HG03558 (cell line): ENCODE data around the gene ARCN1.

Source experiments
- ATAC-seq: cut with Tn5 transposase; IDR thresholded peaks from one replicate; pipeline ENCODE4 v1.9.1; 2021; ENCODE audit warnings: moderate number of reproducible peaks; ENCODE audit not compliant: unreplicated experiment; ENCODE audit errors: extremely low read depth

The ARCN1 gene

GRCh38 chr11:118634431-118635236 lies 62.4 kb downstream of the ARCN1 start:
- ATAC-seq: no peak

GRCh38 chr11:118635237-118635591 lies 63.0 kb downstream of the ARCN1 start:
- no peak for ATAC-seq

DNA sequence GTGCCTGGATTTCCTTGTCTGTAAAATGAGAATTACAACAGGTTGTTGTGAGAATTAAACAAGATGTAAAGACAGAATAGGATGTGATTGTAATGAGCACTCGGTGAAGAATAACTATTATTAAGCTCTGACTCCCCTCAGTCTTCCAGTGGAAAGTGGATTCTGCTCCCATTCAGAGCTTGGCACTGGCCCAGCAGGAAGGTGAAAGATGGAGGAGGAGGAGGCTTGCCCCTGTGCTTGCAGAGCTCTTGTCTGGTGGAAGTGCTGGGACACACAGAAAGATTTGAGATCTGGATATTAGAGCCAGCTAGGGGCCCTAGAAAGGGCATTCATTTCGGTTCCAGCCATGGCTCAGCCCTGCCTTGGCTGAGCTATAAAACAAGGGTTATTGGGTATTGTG lies 63.4 kb downstream of the ARCN1 start:
- ATAC-seq: no peak

- no peak for ATAC-seq
Observed at GRCh38 chr11:118636569-118637290, 64.5 kb downstream of the ARCN1 start.

DNA sequence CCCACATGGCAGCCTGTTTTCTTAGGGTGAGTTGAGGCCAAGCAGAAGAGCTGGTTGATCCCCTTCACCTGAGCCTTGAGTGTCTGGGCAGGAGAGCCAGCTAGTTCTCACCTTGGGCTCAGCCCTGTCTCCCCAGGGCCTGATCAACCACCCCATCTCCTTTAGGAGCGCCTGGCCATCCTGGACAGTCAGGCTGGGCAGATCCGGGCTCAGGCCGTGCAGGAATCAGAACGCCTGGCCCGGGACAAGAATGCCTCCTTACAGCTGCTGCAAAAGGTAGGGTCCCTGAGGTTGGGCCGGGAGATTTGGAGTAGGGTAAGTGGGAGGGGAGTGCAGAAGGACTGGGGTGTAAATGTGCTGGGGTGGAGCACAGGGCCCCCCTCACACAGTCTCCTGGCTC lies 66.5 kb downstream of the ARCN1 start:
- no peak for ATAC-seq

DNA sequence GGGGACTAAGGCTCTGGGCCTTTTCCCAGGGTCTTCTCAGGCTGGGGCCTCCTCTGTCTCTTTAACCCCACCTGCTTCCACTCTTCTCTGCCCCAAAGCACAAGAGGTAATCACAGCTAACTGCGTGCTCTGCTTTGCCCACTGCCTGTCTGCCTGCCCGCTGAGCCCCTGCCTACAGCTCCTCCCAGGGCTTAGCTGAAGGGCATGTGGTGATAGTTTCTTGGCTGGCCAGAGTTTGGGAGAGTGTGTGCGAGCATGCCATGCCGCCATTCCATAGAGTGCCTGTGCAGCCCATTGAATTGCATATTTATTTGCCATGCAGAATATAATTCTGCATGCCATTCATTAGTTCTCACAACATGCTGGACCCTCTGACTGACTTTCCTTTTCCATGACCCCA lies 67.7 kb downstream of the ARCN1 start:
- ATAC-seq: no peak

GRCh38 chr11:118640332-118641154 lies 68.3 kb downstream of the ARCN1 start:
- no peak for ATAC-seq

GRCh38 chr11:118641397-118642019 lies 69.3 kb downstream of the ARCN1 start:
- ATAC-seq: no peak

- no peak for ATAC-seq
Observed at GRCh38 chr11:118643142-118643994, 71.2 kb downstream of the ARCN1 start.

DNA sequence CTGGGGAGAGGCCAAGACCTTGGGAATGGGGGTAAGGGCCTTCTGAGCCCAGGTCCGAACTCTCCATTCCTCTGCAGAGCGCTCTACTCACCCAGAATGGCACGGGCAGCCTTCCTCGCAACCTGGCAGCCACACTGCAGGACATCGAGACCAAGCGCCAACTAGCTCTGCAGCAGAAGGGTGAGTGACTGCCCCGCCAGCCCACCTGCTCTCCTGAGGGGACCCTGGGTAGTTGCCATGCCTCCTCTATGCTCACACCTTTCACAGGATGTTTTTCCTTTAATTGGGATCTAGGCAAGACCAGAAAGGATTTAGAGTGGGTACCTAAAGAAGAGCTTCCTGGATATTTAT lies 71.8 kb downstream of the ARCN1 start:
- ATAC-seq: no peak

DNA sequence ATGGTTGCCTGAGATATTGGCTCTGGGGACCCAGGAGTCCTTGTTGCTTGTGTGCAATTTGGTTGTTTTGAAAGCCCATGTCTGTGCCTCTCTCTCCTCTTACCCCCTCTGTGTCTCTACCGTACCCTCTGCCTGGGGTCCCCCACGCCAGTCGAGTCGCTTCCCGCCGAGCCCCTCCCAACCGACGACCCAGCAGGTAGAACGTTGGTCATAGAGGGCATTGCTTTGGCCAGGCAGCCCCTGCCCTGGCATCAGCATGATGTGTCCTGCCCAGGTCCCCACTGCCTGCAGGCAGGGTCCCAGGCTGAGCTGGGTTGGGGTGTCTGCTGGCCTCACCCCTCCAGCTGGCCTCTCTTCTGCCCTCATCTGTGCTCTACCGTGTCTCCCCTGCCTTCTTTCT lies 72.3 kb downstream of the ARCN1 start:
- ATAC-seq: no peak

DNA sequence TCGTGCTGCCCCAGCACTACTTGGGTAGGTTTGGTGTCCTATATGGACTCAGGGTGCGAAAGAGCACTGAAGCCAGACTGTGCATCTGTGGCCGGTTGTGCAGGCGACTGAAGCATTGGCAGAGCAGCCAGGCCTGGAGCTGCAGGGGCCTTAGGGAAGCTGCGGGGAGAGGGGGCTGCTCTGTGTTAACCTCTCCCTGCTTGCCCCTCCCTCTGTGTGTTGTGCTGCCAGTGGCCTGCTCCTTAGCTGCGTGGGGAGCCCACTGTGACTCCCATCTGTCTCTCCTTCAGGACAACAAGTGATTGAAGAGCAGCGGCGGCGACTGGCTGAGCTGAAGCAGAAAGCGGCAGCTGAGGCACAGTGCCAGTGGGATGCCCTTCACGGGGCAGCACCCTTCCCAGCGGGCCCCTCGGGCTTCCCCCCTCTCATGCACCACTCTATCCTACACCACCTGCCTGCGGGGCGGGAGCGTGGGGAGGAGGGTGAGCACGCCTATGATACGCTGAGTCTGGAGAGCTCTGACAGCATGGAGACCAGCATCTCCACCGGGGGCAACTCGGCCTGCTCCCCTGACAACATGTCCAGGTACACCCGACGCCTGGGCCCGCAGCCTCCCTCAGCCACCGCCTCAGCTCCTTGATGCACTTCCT lies 73.0 kb downstream of the ARCN1 start:
- ATAC-seq: no peak

DNA sequence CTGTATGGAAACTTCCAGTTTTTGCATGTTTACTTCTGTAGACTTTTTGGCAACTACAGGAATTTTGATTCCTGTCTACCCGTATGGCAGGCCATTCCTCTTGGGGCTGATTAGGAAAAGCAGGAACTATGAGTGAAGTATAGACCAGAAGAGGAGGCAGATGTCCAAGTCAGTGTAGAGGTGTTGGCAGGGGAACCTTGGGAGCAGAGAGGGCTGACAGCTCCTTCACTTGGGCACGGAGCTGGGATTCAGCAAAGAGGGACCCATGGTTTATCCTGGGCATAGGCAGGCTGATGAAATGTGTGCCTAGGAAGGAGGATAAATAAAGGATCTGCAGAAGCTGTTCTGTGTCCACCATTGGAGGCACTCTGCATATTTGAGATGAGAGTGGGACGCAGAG lies 74.2 kb downstream of the ARCN1 start:
- no peak for ATAC-seq

DNA sequence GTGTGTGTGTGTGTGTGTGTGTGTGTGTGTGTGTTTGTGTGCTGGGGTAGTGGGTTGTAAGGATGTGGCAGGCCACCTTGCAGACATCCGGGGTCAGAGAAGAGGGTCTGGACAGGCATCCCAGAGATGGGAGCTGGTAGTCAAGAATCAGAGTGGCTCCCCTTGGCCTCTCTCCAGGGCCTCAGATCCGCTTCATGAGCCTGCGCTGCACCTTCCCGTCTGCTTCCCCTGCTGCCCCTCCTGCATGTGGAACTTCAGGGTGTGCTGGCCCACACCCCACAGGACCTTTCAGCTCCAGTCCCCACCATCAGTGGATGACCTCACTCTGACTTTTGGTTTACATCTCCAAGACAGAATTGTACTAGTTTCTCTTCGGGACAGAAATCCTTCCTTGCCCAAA lies 76.1 kb downstream of the ARCN1 start:
- no peak for ATAC-seq

DNA sequence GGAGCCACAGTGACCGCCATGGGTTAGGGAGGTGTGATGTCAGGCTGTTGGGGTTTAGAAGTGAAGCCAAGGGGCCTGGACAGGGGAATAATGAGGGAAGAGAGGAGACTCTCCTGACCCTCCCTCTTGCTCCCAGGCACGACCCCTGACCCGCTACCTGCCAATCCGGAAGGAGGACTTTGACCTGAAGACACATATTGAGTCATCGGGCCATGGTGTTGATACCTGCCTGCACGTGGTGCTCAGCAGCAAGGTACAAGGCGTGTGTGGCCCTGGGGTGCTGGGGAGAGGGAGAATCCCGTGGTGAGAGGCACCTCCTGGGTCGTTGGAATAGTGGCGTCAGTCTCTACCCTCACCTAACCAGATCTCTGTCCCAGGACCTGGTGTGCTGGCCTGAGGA lies 77.7 kb downstream of the ARCN1 start:
- no peak for ATAC-seq

- no peak for ATAC-seq
Observed at GRCh38 chr11:118650366-118650765, 78.2 kb downstream of the ARCN1 start.

- no peak for ATAC-seq
Observed at GRCh38 chr11:118651820-118652219, 79.6 kb downstream of the ARCN1 start.
